GM21367 (cell line): Measurements from ENCODE around the gene SAA1.
"Not testable (repeated sequence)": the region's sequence is repeated elsewhere in the genome, so short reads cannot be mapped to it uniquely, and the experiment has no call there.

Experiments
- ATAC-seq: cut with Tn5 transposase; IDR thresholded peaks from one replicate; pipeline ENCODE4 v1.9.1; 2021; ENCODE audit not compliant: unreplicated experiment

SAA1 gene

GRCh38 chr11:18254781-18255361, 11.2 kb upstream of the SAA1 start:
- ATAC-seq, result no peak

GRCh38 chr11:18259259-18259658, 6.8 kb upstream of the SAA1 start:
- no peak for ATAC-seq

- no peak for ATAC-seq
Measured at GRCh38 chr11:18261721-18262120, 4.3 kb upstream of the SAA1 start.

- ATAC-seq, result not testable (repeated sequence)
Measured at GRCh38 chr11:18262681-18263350, 3.2 kb upstream of the SAA1 start.

- ATAC-seq, result no peak
Measured at GRCh38 chr11:18264035-18264434, 2.0 kb upstream of the SAA1 start.

- ATAC-seq, result no peak
Measured at GRCh38 chr11:18264677-18265555, 1.1 kb upstream of the SAA1 start.

- peak; percentile 45 for ATAC-seq
Measured at GRCh38 chr11:18267335-18268133, 1.5 kb downstream of the SAA1 start.

GRCh38 chr11:18269252-18269651, 3.2 kb downstream of the SAA1 start:
- not testable (repeated sequence) for ATAC-seq

GRCh38 chr11:18270102-18270501, 4.0 kb downstream of the SAA1 start:
- ATAC-seq, result no peak

- ATAC-seq, result no peak
Measured at GRCh38 chr11:18271206-18271605, 5.1 kb downstream of the SAA1 start.

- ATAC-seq, result no peak
Measured at GRCh38 chr11:18277565-18278271, 11.7 kb downstream of the SAA1 start.

GRCh38 chr11:18280438-18281045, 14.5 kb downstream of the SAA1 start:
- peak; percentile 78 for ATAC-seq

- no peak for ATAC-seq
Measured at GRCh38 chr11:18282626-18283025, 16.6 kb downstream of the SAA1 start.

- ATAC-seq, result no peak
Measured at GRCh38 chr11:18285841-18286240, 19.8 kb downstream of the SAA1 start.

- no peak for ATAC-seq
Measured at GRCh38 chr11:18288911-18289310, 22.8 kb downstream of the SAA1 start.

GRCh38 chr11:18294862-18295261, 28.8 kb downstream of the SAA1 start:
- ATAC-seq, result peak; percentile 78

- ATAC-seq, result no peak
Measured at GRCh38 chr11:18295316-18295715, 29.3 kb downstream of the SAA1 start.

- no peak for ATAC-seq
Measured at GRCh38 chr11:18299721-18300120, 33.7 kb downstream of the SAA1 start.

GRCh38 chr11:18304745-18305144, 38.7 kb downstream of the SAA1 start:
- ATAC-seq, result no peak
